Fibroblast of lung (primary cell): ENCODE results near the gene GPR12.
A peak's percentile ranks its signal among the peaks of the same experiment; 100 is the strongest.

Experiments used
- CTCF ChIP-seq, 2 donors: IDR thresholded peaks in 1 of 2; conservative IDR thresholded peaks in 1 of 2; 1 replicate in 1 of 2; 2 replicates in 1 of 2; pipeline ENCODE4 v1.5.1; 2011 to 2012; ENCODE audit warnings: low read length in 2 of 2, control low read depth in 1 of 2, inconsistent platforms in 1 of 2, low read depth in 1 of 2, mild to moderate bottlenecking in 1 of 2
- EZH2 ChIP-seq: IDR thresholded peaks from 2 replicates; pipeline ENCODE4 v1.5.1; 2012; ENCODE audit warnings: low read length, control low read depth, mild to moderate bottlenecking; ENCODE audit errors: missing control alignments

DNA sequence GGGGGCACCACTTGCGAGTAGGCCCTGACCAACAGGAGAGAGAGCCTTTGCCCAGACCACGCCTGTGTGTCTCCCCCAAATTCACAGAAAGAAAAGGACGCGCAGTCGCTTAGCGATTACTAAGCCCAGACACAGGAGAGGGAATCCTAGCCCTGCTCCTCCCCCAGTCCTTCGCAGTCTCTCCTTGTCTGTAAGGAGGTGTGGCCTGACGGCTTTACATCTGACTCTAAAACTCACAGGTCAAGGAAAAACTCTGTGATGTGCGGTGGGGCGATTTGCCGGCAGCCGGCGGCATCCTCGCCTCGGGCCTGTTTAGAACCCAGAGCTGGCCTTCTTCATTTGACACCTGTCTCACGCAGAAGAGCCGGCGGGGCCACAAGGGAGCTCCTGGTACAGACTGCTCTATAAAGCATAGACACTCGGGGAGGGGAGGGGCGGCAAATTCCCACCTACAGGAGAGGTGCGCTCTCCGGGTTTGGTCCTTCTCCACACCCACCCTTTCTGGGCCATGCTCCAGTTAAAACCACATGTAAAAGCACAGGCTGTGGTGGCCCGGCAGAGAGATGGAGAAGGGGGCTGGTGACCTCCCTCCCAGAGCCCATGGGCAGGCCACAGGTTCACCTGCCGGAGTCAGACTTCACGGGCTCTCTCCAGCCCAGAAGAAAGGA, 17.8 kb downstream of the GPR12 start:
- TF ChIP-seq EZH2 = peak; percentile 5
- no peak for TF ChIP-seq CTCF (conservative IDR thresholded peaks at IDR 0.05 in 1 of 2, IDR thresholded peaks at IDR 0.05 in 1 of 2; ENCODE audit: low read depth in 1 of 2, low read length in 2 of 2)
